Measurements from ENCODE around the gene ASCL2. TPM values are rescaled to one million over a fixed set of nuclear protein-coding genes. Genes with fewer than 3 reads are reported as not detected.

The ASCL2 gene
- total RNA-seq, 1 experiment from 2014 or later, result 32.5 TPM

DNA sequence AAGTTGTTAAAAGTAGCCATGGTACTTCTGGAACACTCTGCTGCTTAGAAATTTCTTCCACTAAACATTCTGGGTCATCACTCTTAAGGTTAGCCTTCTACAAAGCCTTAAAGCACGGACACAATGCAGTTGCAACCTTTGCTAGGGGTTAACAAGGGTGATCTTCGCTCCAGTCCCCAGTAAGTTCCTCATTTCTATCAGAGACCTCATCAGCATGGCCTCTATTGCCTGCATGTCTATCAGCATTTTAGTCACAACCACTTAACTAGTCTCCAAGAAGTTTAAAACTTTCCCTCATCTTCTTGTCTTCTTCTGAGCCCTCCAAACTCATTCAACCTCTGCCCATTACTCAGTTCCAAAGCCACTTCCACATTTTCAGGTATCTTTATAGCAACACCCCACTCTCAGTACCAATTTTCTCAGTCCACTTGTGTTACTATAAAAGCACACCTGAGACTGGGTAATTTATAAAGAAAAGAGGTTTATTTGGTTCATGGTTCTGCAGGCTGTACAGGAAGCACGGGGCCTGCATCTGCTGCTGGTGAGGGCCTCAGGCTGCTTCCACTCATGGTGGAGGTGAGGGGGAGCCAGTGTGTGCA, 50.1 kb downstream of the ASCL2 start:
- Mint-ChIP-seq H3K36me3 (ENCODE audit: insufficient read depth, unreplicated experiment) (no peaks in the 10 kb centered on the region), H3K4me3 (ENCODE audit: unreplicated experiment) (no peak overlapping the region), H3K4me1 (ENCODE audit: low read depth, unreplicated experiment) (peaks cover 8% of the 10 kb centered on the region), H3K27ac (ENCODE audit: unreplicated experiment) (peak overlapping the region; percentile 45), H3K9me3 (ENCODE audit: unreplicated experiment) (peaks cover 22% of the 10 kb centered on the region), H3K27me3 (ENCODE audit: insufficient read depth, unreplicated experiment) (no peaks in the 10 kb centered on the region)
- TF ChIP-seq, protein P1, sequence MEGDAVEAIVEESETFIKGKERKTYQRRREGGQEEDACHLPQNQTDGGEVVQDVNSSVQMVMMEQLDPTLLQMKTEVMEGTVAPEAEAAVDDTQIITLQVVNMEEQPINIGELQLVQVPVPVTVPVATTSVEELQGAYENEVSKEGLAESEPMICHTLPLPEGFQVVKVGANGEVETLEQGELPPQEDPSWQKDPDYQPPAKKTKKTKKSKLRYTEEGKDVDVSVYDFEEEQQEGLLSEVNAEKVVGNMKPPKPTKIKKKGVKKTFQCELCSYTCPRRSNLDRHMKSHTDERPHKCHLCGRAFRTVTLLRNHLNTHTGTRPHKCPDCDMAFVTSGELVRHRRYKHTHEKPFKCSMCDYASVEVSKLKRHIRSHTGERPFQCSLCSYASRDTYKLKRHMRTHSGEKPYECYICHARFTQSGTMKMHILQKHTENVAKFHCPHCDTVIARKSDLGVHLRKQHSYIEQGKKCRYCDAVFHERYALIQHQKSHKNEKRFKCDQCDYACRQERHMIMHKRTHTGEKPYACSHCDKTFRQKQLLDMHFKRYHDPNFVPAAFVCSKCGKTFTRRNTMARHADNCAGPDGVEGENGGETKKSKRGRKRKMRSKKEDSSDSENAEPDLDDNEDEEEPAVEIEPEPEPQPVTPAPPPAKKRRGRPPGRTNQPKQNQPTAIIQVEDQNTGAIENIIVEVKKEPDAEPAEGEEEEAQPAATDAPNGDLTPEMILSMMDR (IDR thresholded peaks at IDR 0.05; ENCODE audit: insufficient read depth in 1 of 2, low read depth in 1 of 2, low read length in 1 of 2, severe bottlenecking in 1 of 2, unreplicated experiment in 1 of 2), result no peak
- intact Hi-C loops (cut with micrococcal nuclease; ENCODE audit: unreplicated experiment), result no loop called here
- H3K4me3 ChIP-seq (ENCODE audit: low read depth, low read length), result no peak overlapping the region
- no TSS peak for BruUV-seq (replicated peaks)
- H3K9me3 ChIP-seq, result peaks cover 15% of the 10 kb centered on the region
- no peaks in the 10 kb centered on the region for H3K27me3 ChIP-seq (replicated peaks; ENCODE audit: control insufficient read depth, insufficient read depth, low read length)
- CTCF ChIA-PET, result no interaction called here
- POLR2A ChIA-PET, result no interaction called here
- H3K36me3 ChIP-seq (ENCODE audit: control insufficient read depth, insufficient read depth, low read length), result no peaks in the 10 kb centered on the region
- peaks cover 32% of the 10 kb centered on the region for H3K4me1 ChIP-seq
- DNase-seq, result peak in 1 of 2 experiments; percentile 13

DNA sequence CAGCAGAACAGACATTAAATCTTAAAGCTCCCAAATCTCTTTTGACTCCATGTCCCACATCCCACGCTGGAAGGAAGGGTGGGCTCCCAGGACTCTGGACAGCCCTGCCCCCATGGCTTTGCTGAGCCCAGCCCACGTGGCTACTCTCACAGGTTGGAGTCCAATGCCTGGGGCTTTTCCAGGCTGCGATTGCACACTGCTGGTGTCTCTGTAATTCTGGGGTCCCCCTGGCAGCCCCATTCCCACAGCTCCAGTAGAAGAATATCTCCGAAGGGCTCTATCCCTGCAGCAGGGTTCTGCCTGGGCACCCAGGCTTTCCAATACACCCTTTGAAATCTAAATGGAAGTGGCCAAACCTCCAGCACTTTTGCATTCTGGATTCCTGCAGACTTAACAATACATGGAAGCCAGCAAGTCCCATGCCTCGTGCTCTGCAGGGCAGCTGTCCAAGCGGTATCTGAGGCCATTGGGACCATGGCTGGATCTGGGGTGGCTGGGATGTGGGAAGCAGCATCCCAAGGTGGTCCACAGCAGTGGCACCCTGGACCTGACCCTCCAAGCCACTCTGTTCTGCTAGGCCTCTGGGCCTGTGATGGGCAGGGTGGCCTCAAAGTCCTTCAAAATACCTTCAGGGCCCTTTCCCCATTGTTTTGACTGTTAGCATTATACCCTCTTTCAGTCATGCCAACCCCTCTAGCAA, 50.9 kb downstream of the ASCL2 start:
- intact Hi-C loops (cut with micrococcal nuclease; ENCODE audit: unreplicated experiment), result loop anchor here (5.0 kb wide), 1 partner anchor 78 kb away; no protein-coding TSS in a partner anchor
- peaks cover 21% of the 10 kb centered on the region for H3K9me3 Mint-ChIP-seq (ENCODE audit: unreplicated experiment)
- BruUV-seq (replicated peaks), result no TSS peak

More for the DNA sequence above, 50.9 kb downstream of the ASCL2 start:
- H3K27me3 Mint-ChIP-seq (ENCODE audit: insufficient read depth, unreplicated experiment), result no peaks in the 10 kb centered on the region
- peak in 1 of 2 experiments; percentile 34 for DNase-seq
- TF ChIP-seq, protein P1 (IDR thresholded peaks at IDR 0.05; ENCODE audit: insufficient read depth in 1 of 2, low read depth in 1 of 2, low read length in 1 of 2, severe bottlenecking in 1 of 2, unreplicated experiment in 1 of 2), result no peak
- Histone ChIP-seq H3K36me3 (ENCODE audit: control insufficient read depth, insufficient read depth, low read length) (no peaks in the 10 kb centered on the region), H3K4me3 (ENCODE audit: low read depth, low read length) (no peak overlapping the region), H3K9me3 (peaks cover 14% of the 10 kb centered on the region), H3K27me3 (replicated peaks; ENCODE audit: control insufficient read depth, insufficient read depth, low read length) (no peaks in the 10 kb centered on the region), H3K4me1 (peaks cover 40% of the 10 kb centered on the region)
- H3K27ac Mint-ChIP-seq (ENCODE audit: unreplicated experiment), result peak overlapping the region; percentile 46
- ChIA-PET CTCF (interaction anchor here (1.2 to 2.3 kb wide), 2 partner anchors 68 to 200 kb away, joined by 3 to 10 read pairs; no protein-coding TSS in a partner anchor), POLR2A (no interaction called here)
- H3K4me1 Mint-ChIP-seq (ENCODE audit: low read depth, unreplicated experiment), result peaks cover 12% of the 10 kb centered on the region
- peaks cover 2% of the 10 kb centered on the region for H3K36me3 Mint-ChIP-seq (ENCODE audit: insufficient read depth, unreplicated experiment)
- no peak overlapping the region for H3K4me3 Mint-ChIP-seq (ENCODE audit: unreplicated experiment)

Other genes with a start within 250 kb of the ASCL2 start
- 1,375 and 1,397 TPM in 2 replicates for gene IGF2, start 131.2 kb downstream of the ASCL2 start, total RNA-seq (2022)
- not detected in 2 replicates for gene INS, start 109.4 kb downstream of the ASCL2 start, total RNA-seq (2022)
- not detected in 2 replicates for gene TH, start 98.8 kb downstream of the ASCL2 start, total RNA-seq (2022)
- 0.09 and 0.21 TPM in 2 replicates for gene C11orf21, start 31.3 kb upstream of the ASCL2 start, total RNA-seq (2022)
- gene TSPAN32, start 31.4 kb upstream of the ASCL2 start, total RNA-seq (2022), result 0.97 and 1.2 TPM in 2 replicates
- 397 and 412 TPM in 2 replicates for gene CD81, start 106.7 kb upstream of the ASCL2 start, total RNA-seq (2022)
- gene TSSC4, start 130.2 kb upstream of the ASCL2 start, total RNA-seq (2022), result 46.2 and 60.9 TPM in 2 replicates
- not detected in 2 replicates for gene TRPM5, start 173.9 kb upstream of the ASCL2 start, total RNA-seq (2022)
- 0.72 and 1.0 TPM in 2 replicates for gene KCNQ1, start 174.4 kb upstream of the ASCL2 start, total RNA-seq (2022)

All from Caco-2 (cell line).